AG10803 (cell line): Measurements from ENCODE around the gene SLC9A7.

Source experiments
- DNase-seq: peaks from one replicate; pipeline ENCODE4 v3.0.0; 2010; ENCODE audit warnings: low read depth
- H3K4me3 ChIP-seq: 2 replicates; pipeline ENCODE4 v1.5.1; 2011; ENCODE audit warnings: mild to moderate bottlenecking, low read length, control low read depth
- TF ChIP-seq, protein P1 (sequence below): conservative IDR thresholded peaks from 2 replicates; pipeline ENCODE4 v1.5.1; 2011; ENCODE audit warnings: mild to moderate bottlenecking, low read length, control low read depth, inconsistent platforms

SLC9A7 gene

GRCh38 chrX:46762963-46763362, 4.0 kb upstream of the SLC9A7 start:
- DNase-seq, result no peak
- no peak overlapping the region for H3K4me3 ChIP-seq
- TF ChIP-seq, protein P1, sequence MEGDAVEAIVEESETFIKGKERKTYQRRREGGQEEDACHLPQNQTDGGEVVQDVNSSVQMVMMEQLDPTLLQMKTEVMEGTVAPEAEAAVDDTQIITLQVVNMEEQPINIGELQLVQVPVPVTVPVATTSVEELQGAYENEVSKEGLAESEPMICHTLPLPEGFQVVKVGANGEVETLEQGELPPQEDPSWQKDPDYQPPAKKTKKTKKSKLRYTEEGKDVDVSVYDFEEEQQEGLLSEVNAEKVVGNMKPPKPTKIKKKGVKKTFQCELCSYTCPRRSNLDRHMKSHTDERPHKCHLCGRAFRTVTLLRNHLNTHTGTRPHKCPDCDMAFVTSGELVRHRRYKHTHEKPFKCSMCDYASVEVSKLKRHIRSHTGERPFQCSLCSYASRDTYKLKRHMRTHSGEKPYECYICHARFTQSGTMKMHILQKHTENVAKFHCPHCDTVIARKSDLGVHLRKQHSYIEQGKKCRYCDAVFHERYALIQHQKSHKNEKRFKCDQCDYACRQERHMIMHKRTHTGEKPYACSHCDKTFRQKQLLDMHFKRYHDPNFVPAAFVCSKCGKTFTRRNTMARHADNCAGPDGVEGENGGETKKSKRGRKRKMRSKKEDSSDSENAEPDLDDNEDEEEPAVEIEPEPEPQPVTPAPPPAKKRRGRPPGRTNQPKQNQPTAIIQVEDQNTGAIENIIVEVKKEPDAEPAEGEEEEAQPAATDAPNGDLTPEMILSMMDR, result no peak

GRCh38 chrX:46759645-46759974, 692 bp upstream of the SLC9A7 start:
- H3K4me3 ChIP-seq, result peak overlapping the region; percentile 47
- TF ChIP-seq, protein P1, result no peak
- peak; percentile 42 for DNase-seq

DNA sequence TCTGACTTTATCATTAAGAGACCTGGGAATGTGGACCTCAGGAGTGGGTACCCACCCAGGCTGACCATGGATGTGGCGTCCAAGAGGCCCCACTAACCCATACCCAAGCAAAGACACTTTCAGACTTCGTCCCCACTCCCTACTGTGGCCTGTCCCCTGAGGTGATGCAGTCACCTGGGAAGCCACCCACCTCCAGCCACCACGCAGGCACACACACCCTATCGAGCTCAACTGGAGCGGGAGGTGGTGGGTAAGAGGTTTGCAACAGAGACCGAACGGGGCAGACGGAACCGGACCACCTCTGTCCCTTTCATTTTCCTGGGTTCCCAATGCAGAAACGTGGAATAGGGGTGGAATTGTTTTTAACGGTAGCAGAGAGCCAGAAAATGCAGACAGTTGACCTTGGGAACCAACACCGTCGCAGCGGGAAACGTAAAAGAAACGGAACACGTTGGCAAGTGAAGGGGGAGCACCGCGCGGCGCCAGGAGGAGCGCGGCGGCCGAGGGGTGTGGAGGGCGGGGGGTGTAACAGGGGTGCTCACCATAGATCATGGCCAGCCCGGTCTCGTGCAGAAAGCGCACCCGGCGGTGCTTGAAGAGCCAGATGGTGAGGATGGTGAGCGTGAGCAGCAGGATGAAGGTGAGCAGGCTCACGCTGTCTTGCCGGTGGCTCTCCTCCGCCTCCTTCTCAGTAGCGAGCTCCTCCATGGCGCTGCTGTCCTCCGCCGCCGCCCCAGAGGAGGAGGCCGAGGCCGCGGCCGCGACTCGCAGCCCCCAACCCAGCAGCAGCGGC, 559 bp downstream of the SLC9A7 start:
- peak overlapping the region; percentile 75 for H3K4me3 ChIP-seq
- TF ChIP-seq, protein P1, result no peak
- peak; percentile 16 for DNase-seq

GRCh38 chrX:46757593-46757992, 1.3 kb downstream of the SLC9A7 start:
- TF ChIP-seq, protein P1, result no peak
- DNase-seq, result no peak
- H3K4me3 ChIP-seq, result peak overlapping the region; percentile 75

GRCh38 chrX:46757052-46757451, 1.9 kb downstream of the SLC9A7 start:
- DNase-seq, result no peak
- TF ChIP-seq, protein P1, result no peak
- H3K4me3 ChIP-seq, result peak overlapping the region; percentile 29

DNA sequence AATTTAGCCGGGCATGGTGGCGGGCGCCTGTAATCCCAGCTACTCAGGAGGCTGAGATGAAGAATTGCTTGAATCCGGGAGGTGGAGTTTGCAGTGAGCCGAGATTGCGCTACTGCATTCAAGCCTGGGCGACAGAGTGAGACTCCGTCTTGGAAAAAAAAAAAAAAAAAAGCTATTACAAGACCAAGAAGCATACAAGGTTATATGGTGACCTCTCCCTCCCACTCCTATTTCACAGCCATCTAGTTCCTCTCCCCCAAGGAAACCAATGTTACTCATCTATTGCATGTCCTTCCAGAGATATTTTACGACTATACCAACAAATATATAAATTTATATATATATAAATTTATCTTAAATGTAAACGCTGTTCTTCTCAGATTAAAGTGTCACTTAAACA, 3.2 kb downstream of the SLC9A7 start:
- no peak overlapping the region for H3K4me3 ChIP-seq
- TF ChIP-seq, protein P1, result no peak
- no peak for DNase-seq

DNA sequence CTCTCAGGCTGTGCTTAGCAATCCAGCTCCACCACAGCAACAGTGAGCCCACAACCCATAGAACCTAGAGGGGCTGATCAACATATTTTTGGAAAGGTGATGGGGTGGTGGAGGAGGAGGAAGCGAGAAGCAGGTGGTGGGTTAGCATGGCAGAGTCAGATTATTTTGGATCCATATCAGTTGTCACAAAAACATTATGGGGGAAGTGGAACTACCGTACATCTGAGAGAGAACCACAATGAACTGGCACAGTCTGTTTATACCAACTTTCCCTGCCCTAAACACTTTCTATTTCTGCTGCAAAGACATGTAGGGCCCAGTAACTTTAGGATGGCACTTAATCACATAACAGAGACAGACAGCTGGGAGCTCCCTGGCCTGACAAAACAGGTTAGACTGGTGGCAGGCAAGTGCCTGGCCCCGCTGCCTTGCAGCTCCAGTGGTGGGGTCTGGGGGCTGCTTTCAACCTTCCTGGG, 4.3 kb downstream of the SLC9A7 start:
- DNase-seq, result no peak

More for the DNA sequence above, 4.3 kb downstream of the SLC9A7 start:
- no peak overlapping the region for H3K4me3 ChIP-seq
- TF ChIP-seq, protein P1, result no peak
